ENCODE measurements around the gene DAAM2.

GRCh38 chr6:39821742-39822532, 29.8 kb downstream of the DAAM2 start:
- TF ChIP-seq POLR2A (IDR thresholded peaks at IDR 0.05; ENCODE audit: low read depth, low read length) (no peak), POLR2AphosphoS5 (IDR thresholded peaks at IDR 0.05; ENCODE audit: low read depth, low read length) (no peak), TAF1 (IDR thresholded peaks at IDR 0.05; ENCODE audit: borderline replicate concordance, low read depth, low read length) (no peak)
